GM21526 (cell line): ENCODE results near the gene C10orf105.

Source experiments
- ATAC-seq: cut with Tn5 transposase; IDR thresholded peaks from one replicate; pipeline ENCODE4 v1.9.1; 2021; ENCODE audit warnings: moderate library complexity; ENCODE audit not compliant: unreplicated experiment, low FRiP score

Gene C10orf105

GRCh38 chr10:71719464-71720201, at the start of gene C10orf105:
TSS of gene C10orf105 (minus strand) at chr10:71719778. CDS start at chr10:71716337, 3,441 bp downstream.
- ATAC-seq: no peak

GRCh38 chr10:71767420-71768035, 48.0 kb upstream of the C10orf105 start:
- ATAC-seq: no peak

- no peak for ATAC-seq
Observed at GRCh38 chr10:71766717-71767419, 47.3 kb upstream of the C10orf105 start.

GRCh38 chr10:71765906-71766716, 46.5 kb upstream of the C10orf105 start:
- no peak for ATAC-seq

GRCh38 chr10:71765176-71765904, 45.8 kb upstream of the C10orf105 start:
- ATAC-seq: no peak

- ATAC-seq: no peak
Observed at GRCh38 chr10:71763352-71764127, 44.0 kb upstream of the C10orf105 start.

- ATAC-seq: no peak
Observed at GRCh38 chr10:71762324-71762723, 42.7 kb upstream of the C10orf105 start.

- no peak for ATAC-seq
Observed at GRCh38 chr10:71761541-71762113, 42.0 kb upstream of the C10orf105 start.

- ATAC-seq: no peak
Observed at GRCh38 chr10:71761105-71761511, 41.5 kb upstream of the C10orf105 start.

- ATAC-seq: no peak
Observed at GRCh38 chr10:71757399-71757922, 37.9 kb upstream of the C10orf105 start.

GRCh38 chr10:71756311-71757191, 37.0 kb upstream of the C10orf105 start:
- no peak for ATAC-seq

GRCh38 chr10:71755179-71755879, 35.8 kb upstream of the C10orf105 start:
- no peak for ATAC-seq

GRCh38 chr10:71754562-71754961, 35.0 kb upstream of the C10orf105 start:
- ATAC-seq: no peak

- ATAC-seq: no peak
Observed at GRCh38 chr10:71753960-71754505, 34.5 kb upstream of the C10orf105 start.

GRCh38 chr10:71753091-71753959, 33.7 kb upstream of the C10orf105 start:
- no peak for ATAC-seq
